Islet precursor cell (in vitro differentiated cells): ENCODE data around the gene MAP7D3.
"Not testable (repeated sequence)": the region's sequence is repeated elsewhere in the genome, so short reads cannot be mapped to it uniquely, and the experiment has no call there.

Experiments
- DNase-seq: peaks from one replicate; pipeline ENCODE4 v3.0.0-alpha.2; 2018

MAP7D3 gene

GRCh38 chrX:136251041-136251991 is at the start of gene MAP7D3:
Gene MAP7D3 (minus strand): TSS chrX:136251400. CDS start chrX:136251358, 42 bp downstream.
- DNase-seq: peak; percentile 79

GRCh38 chrX:136300721-136301120 is 49.5 kb upstream of the MAP7D3 start, which contains the start of gene ADGRG4:
Gene ADGRG4 (plus strand): TSS chrX:136300963. CDS start chrX:136308778, 7,815 bp downstream.
- not testable (repeated sequence) for DNase-seq

- no peak for DNase-seq
These were observed 44.2 kb upstream of the MAP7D3 start for GRCh38 chrX:136295380-136295779.

- no peak for DNase-seq
These were observed 41.5 kb upstream of the MAP7D3 start for GRCh38 chrX:136292656-136293055.

GRCh38 chrX:136291824-136292223 is 40.6 kb upstream of the MAP7D3 start:
- DNase-seq: no peak

- not testable (repeated sequence) for DNase-seq
These were observed 35.2 kb upstream of the MAP7D3 start for GRCh38 chrX:136286375-136286774.

GRCh38 chrX:136275553-136275952 is 24.4 kb upstream of the MAP7D3 start:
- DNase-seq: no peak

- no peak for DNase-seq
These were observed 22.8 kb upstream of the MAP7D3 start for GRCh38 chrX:136273986-136274385.

GRCh38 chrX:136272325-136272724 is 21.1 kb upstream of the MAP7D3 start:
- DNase-seq: no peak

GRCh38 chrX:136271300-136271699 is 20.1 kb upstream of the MAP7D3 start:
- no peak for DNase-seq

GRCh38 chrX:136269921-136270320 is 18.7 kb upstream of the MAP7D3 start:
- no peak for DNase-seq

GRCh38 chrX:136268051-136269048 is 17.1 kb upstream of the MAP7D3 start:
- DNase-seq: peak; percentile 51

- DNase-seq: no peak
These were observed 15.6 kb upstream of the MAP7D3 start for GRCh38 chrX:136266828-136267227.

- no peak for DNase-seq
These were observed 11.7 kb upstream of the MAP7D3 start for GRCh38 chrX:136262812-136263315.

- no peak for DNase-seq
These were observed 11.0 kb upstream of the MAP7D3 start for GRCh38 chrX:136262243-136262642.

GRCh38 chrX:136261321-136261720 is 10.1 kb upstream of the MAP7D3 start:
- no peak for DNase-seq

GRCh38 chrX:136260776-136261175 is 9.6 kb upstream of the MAP7D3 start:
- DNase-seq: no peak

- DNase-seq: no peak
These were observed 8.3 kb upstream of the MAP7D3 start for GRCh38 chrX:136259543-136259942.

GRCh38 chrX:136258951-136259350 is 7.8 kb upstream of the MAP7D3 start:
- DNase-seq: no peak

- DNase-seq: no peak
These were observed 4.8 kb upstream of the MAP7D3 start for GRCh38 chrX:136256026-136256425.

GRCh38 chrX:136255541-136255940 is 4.3 kb upstream of the MAP7D3 start:
- DNase-seq: no peak

GRCh38 chrX:136250191-136251040 is 784 bp downstream of the MAP7D3 start:
- DNase-seq: peak; percentile 61
